Stomach (tissue), 9 donors: Measurements from ENCODE around the gene UBAP2. TPM values are rescaled to one million over a fixed set of nuclear protein-coding genes. Genes with fewer than 3 reads are reported as not detected.
"Not testable (repeated sequence)": the region's sequence is repeated elsewhere in the genome, so short reads cannot be mapped to it uniquely, and the experiment has no call there.

Experiments used
- DNase-seq, 2 donors: peaks; one replicate each; pipeline versions ENCODE4 v3.0.0 to v3.0.0-alpha.2; 2013 to 2019
- H3K27ac ChIP-seq, 5 donors: fragments of 200-600 bp in 4 of 5; sonication (generic) in 4 of 5; one replicate each; pipeline ENCODE4 v1.5.1; 2013 to 2019; ENCODE audit warnings: mild to moderate bottlenecking in 1 of 5, moderate library complexity in 1 of 5
- H3K27me3 ChIP-seq, 3 donors: fragments of 200-600 bp; sonication (generic); one replicate each; pipeline ENCODE4 v1.5.1; 2017 to 2019; ENCODE audit warnings: mixed run types in 1 of 3
- H3K36me3 ChIP-seq, 4 donors: fragments of 200-600 bp; sonication (generic); 1 replicate in 3 of 4; 2 replicates in 1 of 4; pipeline ENCODE4 v1.5.1; 2016 to 2019
- H3K4me1 ChIP-seq, 4 donors: fragments of 200-600 bp; sonication (generic); one replicate each; pipeline ENCODE4 v1.5.1; 2016 to 2019
- H3K4me3 ChIP-seq, 4 donors: fragments of 200-600 bp; sonication (generic) in 3 of 4; one replicate each; pipeline ENCODE4 v1.5.1; 2016 to 2019; ENCODE audit warnings: mild to moderate bottlenecking in 1 of 4
- H3K9me3 ChIP-seq, 4 donors: fragments of 200-600 bp; sonication (generic); one replicate each; pipeline ENCODE4 v1.5.1; 2016 to 2019
- CTCF ChIP-seq, 7 experiments: fragments of 450-650 bp in 4 of 7; fragments of 200-600 bp in 3 of 7; sonication (generic) in 3 of 7; IDR thresholded peaks; one replicate each; pipeline ENCODE4 v1.5.1; 2016 to 2019; ENCODE audit warnings: antibody characterized with exemption in 7 of 7, control low read depth in 2 of 7, mild to moderate bottlenecking in 1 of 7
- EP300 ChIP-seq: sonication (generic); formaldehyde crosslinking; IDR thresholded peaks from one replicate; pipeline ENCODE4 v1.6.1; 2017; ENCODE audit warnings: antibody characterized with exemption
- POLR2A ChIP-seq, 4 donors: fragments of 450-650 bp; IDR thresholded peaks; one replicate each; pipeline ENCODE4 v1.6.1; 2016; ENCODE audit warnings: antibody characterized with exemption in 4 of 4, control low read depth in 2 of 4, mild to moderate bottlenecking in 1 of 4, moderate library complexity in 1 of 4
- POLR2AphosphoS5 ChIP-seq, 3 donors: sonication (generic); formaldehyde crosslinking; IDR thresholded peaks; one replicate each; pipeline ENCODE4 v1.6.1; 2016; ENCODE audit warnings: antibody characterized with exemption in 3 of 3
- WGBS, 5 donors: extraction: QIAGEN DNeasy Blood & Tissue Kit in 3 of 5; methylation state at CpG; one replicate each; pipeline versions ENCODE4 v1.1.5 to v1.1.7; 2013 to 2018; 5-methylcytosine and 5-hydroxymethylcytosine counted together
- intact Hi-C: fragments of 100-400 bp; cut with DNase I; formaldehyde crosslinking; loops from one replicate; pipeline ENCODE4 v1.15.1; 2023; ENCODE audit warnings: low total_unique reads
- polyA plus RNA-seq, 3 donors: library from polyadenylated mRNA; stranded (reverse); fragments of 200-250 nt; gene quantifications; one replicate each; pipeline ENCODE4 v1.2.3, GENCODE V29; 2013
- total RNA-seq, 5 donors: library from RNA; depleted of rRNA; stranded (reverse); fragments of >200 nt; gene quantifications; one replicate each; pipeline versions ENCODE4 v1.1.0 to v1.2.3, GENCODE V29; 2014 to 2016
- donor health status: healthy with polysubstance abuse.
- donor health status: Bipolar disorder and iron deficiency.
- donor health status: healthy.

Gene UBAP2
- total and polyA plus RNA-seq, 8 donors = 7.0 to 82.9 (median 20.2) TPM

DNA sequence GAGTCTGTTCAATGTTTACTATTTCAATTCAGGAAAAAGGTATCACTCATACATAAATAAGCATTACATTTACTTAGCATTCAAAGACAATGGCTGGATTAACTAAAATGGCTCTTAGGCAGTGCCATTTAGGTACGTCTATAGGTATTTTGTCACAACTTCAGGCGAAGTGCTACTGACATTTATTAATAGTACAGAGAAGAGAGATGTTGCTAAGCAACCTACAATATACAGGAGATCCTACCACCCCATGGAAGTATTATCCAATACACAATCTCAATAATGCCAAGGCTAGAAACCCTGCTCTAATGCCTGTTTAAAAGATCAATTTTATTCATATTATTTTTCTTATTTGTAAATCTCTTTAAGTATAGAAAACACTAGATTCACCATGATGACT, 76.0 kb downstream of the UBAP2 start:
- peaks cover 0 to 5% (median 0%) of the 10 kb centered on the region in 4 donors for H3K4me1 ChIP-seq
- TF ChIP-seq CTCF (IDR thresholded peaks at IDR 0.05) (no peak), POLR2AphosphoS5 (IDR thresholded peaks at IDR 0.05) (no peak), EP300 (no peak), POLR2A (IDR thresholded peaks at IDR 0.05) (no peak)
- no peaks in the 10 kb centered on the region for H3K9me3 ChIP-seq
- no peak overlapping the region for H3K4me3 ChIP-seq
- 47 to 72% (median 60%) methylated on average over 2 of the region's 2 CpGs for WGBS, 5 donors
- peaks cover 13 to 57% (median 52%) of the 10 kb centered on the region in 4 donors for H3K36me3 ChIP-seq
- intact Hi-C loops = no loop called here
- H3K27ac ChIP-seq = no peak overlapping the region
- H3K27me3 ChIP-seq = no peaks in the 10 kb centered on the region
- no peak for DNase-seq

DNA sequence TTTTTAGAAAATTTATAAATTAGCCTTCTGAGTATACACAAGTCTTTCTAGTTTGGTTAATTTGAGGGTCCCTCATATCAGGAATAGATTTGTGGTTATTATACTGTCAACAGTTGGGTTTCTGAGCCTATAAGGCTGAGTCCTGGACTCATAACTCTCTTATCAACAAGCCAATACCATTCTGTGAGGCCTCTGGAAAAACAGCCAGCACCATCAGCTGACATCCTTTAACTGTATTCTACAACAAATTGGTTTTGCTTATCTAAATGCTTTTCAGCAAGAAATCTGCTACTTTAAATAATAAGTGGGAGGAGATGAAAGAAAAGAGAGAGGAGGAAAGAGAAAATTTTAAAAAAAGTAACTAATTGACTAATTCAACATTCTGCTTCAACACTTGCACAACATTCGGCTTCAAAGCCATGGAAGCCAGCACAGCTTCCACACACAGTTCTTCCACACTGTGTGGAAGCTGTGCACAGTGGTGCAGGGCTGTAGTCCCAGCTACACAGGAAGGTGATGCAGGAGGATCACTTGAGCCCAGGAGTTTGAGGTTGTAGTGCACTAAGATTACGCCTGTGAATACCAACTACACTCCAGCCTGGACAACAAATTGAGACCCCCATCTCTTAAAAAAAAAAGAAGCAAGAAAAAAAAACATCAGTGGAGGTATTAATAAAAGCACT, 84.5 kb downstream of the UBAP2 start:
- TF ChIP-seq POLR2AphosphoS5 (IDR thresholded peaks at IDR 0.05) (no peak), EP300 (no peak), CTCF (IDR thresholded peaks at IDR 0.05) (no peak), POLR2A (IDR thresholded peaks at IDR 0.05) (no peak)
- Histone ChIP-seq H3K9me3 (no peaks in the 10 kb centered on the region), H3K27ac (no peak overlapping the region), H3K4me3 (no peak overlapping the region), H3K4me1 (no peaks in the 10 kb centered on the region), H3K36me3 (peaks cover 5 to 35% (median 31%) of the 10 kb centered on the region in 4 donors), H3K27me3 (no peaks in the 10 kb centered on the region)
- intact Hi-C loops = no loop called here
- DNase-seq = no peak
- WGBS, 5 donors = 86 to 98% (median 89%) methylated on average over 2 of the region's 2 CpGs

DNA sequence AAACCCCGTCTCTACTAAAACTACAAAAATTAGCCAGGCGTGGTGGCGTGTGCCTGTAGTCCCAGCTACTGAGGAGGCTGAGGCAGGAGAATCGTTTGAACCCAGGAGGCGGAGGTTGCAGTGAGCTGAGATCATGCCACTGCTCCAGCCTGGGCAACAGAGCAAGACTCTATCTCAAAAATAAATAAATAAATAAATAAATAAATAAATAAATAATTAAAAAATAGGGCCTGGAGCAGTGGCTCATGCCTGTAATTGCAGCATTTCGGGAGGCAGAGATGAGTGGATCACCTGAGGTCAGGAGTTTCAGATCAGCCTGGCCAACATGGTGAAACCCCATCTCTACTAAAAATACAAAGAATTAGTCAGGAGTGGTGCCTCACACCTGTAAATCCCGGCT, 86.2 kb downstream of the UBAP2 start:
- 83 to 96% (median 90%) methylated on average over 7 of the region's 7 CpGs for WGBS, 5 donors
- H3K36me3 ChIP-seq = peaks cover 11 to 50% (median 43%) of the 10 kb centered on the region in 4 donors
- H3K27ac ChIP-seq, H3K4me1 ChIP-seq, intact Hi-C loops, DNase-seq, H3K4me3 ChIP-seq, H3K9me3 ChIP-seq, H3K27me3 ChIP-seq: not testable (repeated sequence)

- H3K27ac ChIP-seq = no peak overlapping the region
- H3K9me3 ChIP-seq = no peaks in the 10 kb centered on the region
- no peak overlapping the region for H3K4me3 ChIP-seq
- DNase-seq = no peak
- intact Hi-C loops = no loop called here
- peaks cover 19 to 71% (median 59%) of the 10 kb centered on the region in 4 donors for H3K36me3 ChIP-seq
- H3K4me1 ChIP-seq = no peaks in the 10 kb centered on the region
- WGBS, 5 donors = 67 to 93% (median 81%) methylated on average over 2 of the region's 2 CpGs
- no peaks in the 10 kb centered on the region for H3K27me3 ChIP-seq
- TF ChIP-seq EP300 (no peak), POLR2AphosphoS5 (IDR thresholded peaks at IDR 0.05) (no peak), POLR2A (IDR thresholded peaks at IDR 0.05) (no peak), CTCF (IDR thresholded peaks at IDR 0.05) (no peak)
Measured at GRCh38 chr9:33959725-33960124, 89.0 kb downstream of the UBAP2 start.

- Histone ChIP-seq H3K36me3 (peaks cover 15 to 82% (median 72%) of the 10 kb centered on the region in 4 donors), H3K4me1 (no peaks in the 10 kb centered on the region), H3K4me3 (no peak overlapping the region), H3K27me3 (no peaks in the 10 kb centered on the region), H3K27ac (no peak overlapping the region), H3K9me3 (no peaks in the 10 kb centered on the region)
- intact Hi-C loops = no loop called here
- TF ChIP-seq EP300 = no peak
- TF ChIP-seq POLR2AphosphoS5 (IDR thresholded peaks at IDR 0.05) = no peak
- TF ChIP-seq CTCF (IDR thresholded peaks at IDR 0.05) = no peak
- no peak for TF ChIP-seq POLR2A (IDR thresholded peaks at IDR 0.05)
- DNase-seq = no peak
- 82 to 97% (median 93%) methylated on average over 4 of the region's 4 CpGs for WGBS, 5 donors
Measured at GRCh38 chr9:33956544-33956943, 92.1 kb downstream of the UBAP2 start.
